ENCODE data around the gene LPCAT2. TPM values are rescaled to one million over a fixed set of nuclear protein-coding genes. Genes with fewer than 3 reads are reported as not detected.

Gene LPCAT2
- total RNA-seq, 4 donors from 2014 or later = 16.9 to 36.9 (median 25.4) TPM

- TF ChIP-seq, protein P1, sequence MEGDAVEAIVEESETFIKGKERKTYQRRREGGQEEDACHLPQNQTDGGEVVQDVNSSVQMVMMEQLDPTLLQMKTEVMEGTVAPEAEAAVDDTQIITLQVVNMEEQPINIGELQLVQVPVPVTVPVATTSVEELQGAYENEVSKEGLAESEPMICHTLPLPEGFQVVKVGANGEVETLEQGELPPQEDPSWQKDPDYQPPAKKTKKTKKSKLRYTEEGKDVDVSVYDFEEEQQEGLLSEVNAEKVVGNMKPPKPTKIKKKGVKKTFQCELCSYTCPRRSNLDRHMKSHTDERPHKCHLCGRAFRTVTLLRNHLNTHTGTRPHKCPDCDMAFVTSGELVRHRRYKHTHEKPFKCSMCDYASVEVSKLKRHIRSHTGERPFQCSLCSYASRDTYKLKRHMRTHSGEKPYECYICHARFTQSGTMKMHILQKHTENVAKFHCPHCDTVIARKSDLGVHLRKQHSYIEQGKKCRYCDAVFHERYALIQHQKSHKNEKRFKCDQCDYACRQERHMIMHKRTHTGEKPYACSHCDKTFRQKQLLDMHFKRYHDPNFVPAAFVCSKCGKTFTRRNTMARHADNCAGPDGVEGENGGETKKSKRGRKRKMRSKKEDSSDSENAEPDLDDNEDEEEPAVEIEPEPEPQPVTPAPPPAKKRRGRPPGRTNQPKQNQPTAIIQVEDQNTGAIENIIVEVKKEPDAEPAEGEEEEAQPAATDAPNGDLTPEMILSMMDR (IDR thresholded peaks at IDR 0.05) = no peak
- no peak for TF ChIP-seq POLR2A (IDR thresholded peaks at IDR 0.05)
- no peak for DNase-seq (ENCODE audit: low spot score in 2 of 2)
- intact Hi-C loops (cut with DNase I; ENCODE audit: low total_unique reads) = no loop called here
- no peak overlapping the region for H3K4me3 ChIP-seq (ENCODE audit: low read depth, poor library complexity, severe bottlenecking)
Measured at GRCh38 chr16:55557186-55557585, 48.3 kb downstream of the LPCAT2 start.

- no peak for TF ChIP-seq POLR2A (IDR thresholded peaks at IDR 0.05)
- TF ChIP-seq, protein P1 (IDR thresholded peaks at IDR 0.05) = no peak
- H3K4me3 ChIP-seq (ENCODE audit: low read depth, poor library complexity, severe bottlenecking) = no peak overlapping the region
- DNase-seq (ENCODE audit: low spot score in 2 of 2) = no peak
- intact Hi-C loops (cut with DNase I; ENCODE audit: low total_unique reads) = no loop called here
Measured at GRCh38 chr16:55559233-55559632, 50.4 kb downstream of the LPCAT2 start.

GRCh38 chr16:55559933-55560516, 51.2 kb downstream of the LPCAT2 start:
- no peak for DNase-seq (ENCODE audit: low spot score in 2 of 2)
- 44 to 50% methylated on average over 1 of the region's 1 CpG for WGBS, 2 donors
- H3K4me3 ChIP-seq (ENCODE audit: low read depth, poor library complexity, severe bottlenecking) = no peak overlapping the region
- intact Hi-C loops (cut with DNase I; ENCODE audit: low total_unique reads) = no loop called here
- TF ChIP-seq, protein P1 (IDR thresholded peaks at IDR 0.05) = no peak
- no peak for TF ChIP-seq POLR2A (IDR thresholded peaks at IDR 0.05)

DNA sequence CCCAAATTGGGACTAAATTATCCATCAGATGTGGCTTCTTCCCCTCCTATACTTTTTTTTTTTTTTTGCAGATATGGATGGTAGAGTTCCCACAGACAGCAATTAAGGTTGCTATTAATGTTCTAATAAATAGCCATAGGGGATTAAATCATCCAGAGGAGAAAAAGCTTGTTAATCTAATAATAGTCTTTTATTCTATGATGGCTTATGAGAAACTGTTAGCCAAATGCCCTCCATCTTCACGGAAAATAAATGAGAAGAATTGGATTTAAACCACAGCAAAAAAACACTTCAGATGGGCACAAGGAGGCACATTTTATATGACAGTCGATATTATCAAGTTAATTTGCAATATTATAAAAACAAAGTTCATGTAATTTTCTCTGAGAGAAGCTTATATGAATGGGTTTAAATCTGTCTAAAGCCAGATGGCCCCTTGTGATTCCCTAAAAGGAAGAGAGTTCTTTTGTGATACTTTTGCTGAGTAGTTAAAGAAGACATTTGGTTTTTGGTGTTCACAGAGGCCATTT, 52.5 kb downstream of the LPCAT2 start:
- intact Hi-C loops (cut with DNase I; ENCODE audit: low total_unique reads) = no loop called here
- H3K4me3 ChIP-seq (ENCODE audit: low read depth, poor library complexity, severe bottlenecking) = no peak overlapping the region
- no peak for TF ChIP-seq POLR2A (IDR thresholded peaks at IDR 0.05)
- WGBS, 2 donors = 78 to 79% methylated on average over 2 of the region's 2 CpGs
- DNase-seq (ENCODE audit: low spot score in 2 of 2) = no peak

DNA sequence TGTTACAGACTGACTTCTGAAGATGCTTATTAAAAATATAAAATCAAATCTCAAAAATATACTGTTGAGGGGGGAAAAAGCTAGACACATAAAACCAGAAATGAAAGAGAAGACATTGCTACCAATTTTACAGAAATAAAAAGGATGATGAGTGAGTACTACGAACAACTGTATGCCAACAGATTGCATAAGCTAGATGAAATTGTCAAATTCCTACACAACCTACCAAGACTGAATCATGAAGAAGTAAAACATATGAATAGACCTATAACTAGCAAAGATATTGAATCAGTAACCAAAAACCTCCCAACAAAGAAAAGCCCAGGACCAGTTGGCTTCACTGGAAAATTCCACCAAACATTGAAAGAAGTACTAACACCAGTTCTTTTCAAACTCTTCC, 54.1 kb downstream of the LPCAT2 start:
- H3K4me3 ChIP-seq (ENCODE audit: low read depth, poor library complexity, severe bottlenecking) = no peak overlapping the region
- intact Hi-C loops (cut with DNase I; ENCODE audit: low total_unique reads) = no loop called here
- TF ChIP-seq, protein P1 (IDR thresholded peaks at IDR 0.05) = no peak
- no peak for TF ChIP-seq POLR2A (IDR thresholded peaks at IDR 0.05)
- DNase-seq (ENCODE audit: low spot score in 2 of 2) = no peak
- WGBS, 2 donors = 77 to 93% methylated on average over 1 of the region's 1 CpG

DNA sequence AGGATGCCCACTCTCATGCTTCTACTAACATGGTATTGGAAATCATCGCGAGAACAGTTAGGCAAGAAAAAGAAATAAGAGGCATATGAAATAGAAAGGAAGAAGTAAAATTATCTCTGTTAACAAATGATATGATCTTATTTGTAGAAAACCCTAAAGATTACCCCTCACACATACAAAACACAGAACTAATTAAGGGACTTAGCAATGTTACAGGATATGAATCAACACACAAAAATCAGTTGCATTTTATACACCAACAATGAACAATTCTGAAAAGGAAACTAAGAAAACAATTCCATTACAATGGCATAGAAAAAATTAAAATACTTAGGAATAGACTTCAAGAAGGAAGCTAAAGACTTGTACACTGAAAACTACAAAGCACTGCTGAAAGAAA, 54.9 kb downstream of the LPCAT2 start:
- H3K4me3 ChIP-seq (ENCODE audit: low read depth, poor library complexity, severe bottlenecking) = no peak overlapping the region
- 88 to 93% methylated on average over 2 of the region's 2 CpGs for WGBS, 2 donors

More for the DNA sequence above, 54.9 kb downstream of the LPCAT2 start:
- intact Hi-C loops (cut with DNase I; ENCODE audit: low total_unique reads) = no loop called here
- DNase-seq (ENCODE audit: low spot score in 2 of 2) = no peak
- no peak for TF ChIP-seq POLR2A (IDR thresholded peaks at IDR 0.05)
- TF ChIP-seq, protein P1 (IDR thresholded peaks at IDR 0.05) = no peak
